ENCODE data around the gene DUSP22. TPM values are rescaled to one million over a fixed set of nuclear protein-coding genes. Genes with fewer than 3 reads are reported as not detected.

DUSP22 gene
- total and polyA plus RNA-seq, 2 donors (not counting 1 experiment from before 2014, with no cell fraction given) = 117 to 133 TPM

DNA sequence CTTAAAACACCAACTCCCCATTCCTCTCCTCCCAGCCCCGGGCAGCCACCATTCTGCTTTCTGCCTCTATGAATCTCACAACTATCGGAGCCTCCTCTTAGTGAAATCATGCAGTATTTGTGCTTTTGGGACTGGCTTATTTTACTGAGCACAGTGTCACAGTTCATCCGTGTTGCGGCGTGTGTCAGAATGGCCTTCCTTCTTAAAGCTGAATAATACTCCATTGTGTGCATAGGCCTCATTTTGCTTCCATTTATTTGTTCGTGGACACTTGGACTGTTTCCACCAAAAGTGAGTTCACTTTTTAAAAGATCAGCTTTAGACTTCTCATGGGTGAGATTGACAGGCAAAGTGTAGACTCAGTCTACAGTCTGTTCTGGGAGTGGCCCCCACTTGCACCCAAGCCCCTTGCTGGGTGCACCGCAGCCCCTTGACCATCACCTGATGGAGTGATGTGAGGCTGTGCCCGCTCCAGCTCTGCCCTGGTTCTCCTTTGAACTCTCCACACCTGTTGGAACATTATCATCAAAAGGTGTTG lies 12.6 kb downstream of the DUSP22 start:
- no peak overlapping the region for H3K27ac ChIP-seq (ENCODE audit: low read length in 2 of 2)
- peaks cover 0 to 45% (median 0%) of the 10 kb centered on the region in 3 donors for H3K9me3 ChIP-seq (ENCODE audit: control extremely low read depth in 1 of 3, control insufficient read depth in 2 of 3, insufficient read depth in 1 of 3, low read length in 2 of 3)
- no peak overlapping the region for H3K9ac ChIP-seq (ENCODE audit: low read length)
- no peak overlapping the region for H3K4me2 ChIP-seq (replicated peaks; ENCODE audit: low read depth, low read length, poor library complexity, severe bottlenecking)
- H3K4me3 ChIP-seq (ENCODE audit: control extremely low read depth in 1 of 5, extremely low read depth in 1 of 5, insufficient read depth in 1 of 5, low read depth in 2 of 5, low read length in 4 of 5) = no peak overlapping the region
- H3K27me3 Mint-ChIP-seq = no peaks in the 10 kb centered on the region
- ChIA-PET CTCF (interaction anchor here (1.2 kb wide), 1 partner anchor 86 kb away, joined by 3 read pairs; the partner anchor contains the start of gene IRF4), POLR2A (interaction anchor here (1.0 to 1.1 kb wide), 2 partner anchors 12 to 109 kb away, joined by 4 read pairs; partner anchors contain the start of gene DUSP22)
- no peak for DNase-seq
- peaks cover 30 to 58% of the 10 kb centered on the region in 2 donors for H3K4me1 ChIP-seq (ENCODE audit: control insufficient read depth in 2 of 2, insufficient read depth in 2 of 2, low read length in 2 of 2)
- H3K36me3 ChIP-seq (replicated peaks in 1 of 2; ENCODE audit: control extremely low read depth in 1 of 2, control insufficient read depth in 1 of 2, extremely low read depth in 1 of 2, insufficient read depth in 2 of 2, low read length in 1 of 2) = peaks cover 0 to 52% of the 10 kb centered on the region in 2 experiments
- no peak for TF ChIP-seq EZH2 (IDR thresholded peaks at IDR 0.05; ENCODE audit: borderline replicate concordance, insufficient read depth, low read depth, low read length, poor library complexity, severe bottlenecking)
- TF ChIP-seq, protein P1, sequence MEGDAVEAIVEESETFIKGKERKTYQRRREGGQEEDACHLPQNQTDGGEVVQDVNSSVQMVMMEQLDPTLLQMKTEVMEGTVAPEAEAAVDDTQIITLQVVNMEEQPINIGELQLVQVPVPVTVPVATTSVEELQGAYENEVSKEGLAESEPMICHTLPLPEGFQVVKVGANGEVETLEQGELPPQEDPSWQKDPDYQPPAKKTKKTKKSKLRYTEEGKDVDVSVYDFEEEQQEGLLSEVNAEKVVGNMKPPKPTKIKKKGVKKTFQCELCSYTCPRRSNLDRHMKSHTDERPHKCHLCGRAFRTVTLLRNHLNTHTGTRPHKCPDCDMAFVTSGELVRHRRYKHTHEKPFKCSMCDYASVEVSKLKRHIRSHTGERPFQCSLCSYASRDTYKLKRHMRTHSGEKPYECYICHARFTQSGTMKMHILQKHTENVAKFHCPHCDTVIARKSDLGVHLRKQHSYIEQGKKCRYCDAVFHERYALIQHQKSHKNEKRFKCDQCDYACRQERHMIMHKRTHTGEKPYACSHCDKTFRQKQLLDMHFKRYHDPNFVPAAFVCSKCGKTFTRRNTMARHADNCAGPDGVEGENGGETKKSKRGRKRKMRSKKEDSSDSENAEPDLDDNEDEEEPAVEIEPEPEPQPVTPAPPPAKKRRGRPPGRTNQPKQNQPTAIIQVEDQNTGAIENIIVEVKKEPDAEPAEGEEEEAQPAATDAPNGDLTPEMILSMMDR (IDR thresholded peaks at IDR 0.05) = no peak
- H3K4me1 Mint-ChIP-seq = peaks cover 22% of the 10 kb centered on the region
- intact Hi-C loops (cut with micrococcal nuclease) = no loop called here
- ATAC-seq (ENCODE audit: low read depth) = no peak
- H2AFZ ChIP-seq (ENCODE audit: insufficient read depth, low read depth, low read length, poor library complexity, severe bottlenecking) = no peak overlapping the region
- peaks cover 83% of the 10 kb centered on the region for H3K79me2 ChIP-seq (ENCODE audit: control insufficient read depth, insufficient read depth, low read length)
- 81% methylated on average over 8 of the region's 8 CpGs for WGBS (ENCODE audit: insufficient coverage)
- H3K27ac Mint-ChIP-seq = peak overlapping the region; percentile 69
- H3K4me3 Mint-ChIP-seq = no peak overlapping the region
- H3K27me3 ChIP-seq (replicated peaks in 1 of 4; ENCODE audit: control extremely low read depth in 1 of 4, control insufficient read depth in 3 of 4, insufficient read depth in 4 of 4, low read length in 3 of 4) = no peaks in the 10 kb centered on the region
- no peaks in the 10 kb centered on the region for H3K9me3 Mint-ChIP-seq (ENCODE audit: insufficient read depth)
- no peaks in the 10 kb centered on the region for H4K20me1 ChIP-seq (ENCODE audit: control insufficient read depth, insufficient read depth, low read length, poor library complexity, severe bottlenecking)
